Gastroesophageal sphincter (tissue), 3 donors: ENCODE data around the gene SAA2.

Experiments
- EP300 ChIP-seq: sonication (generic); formaldehyde crosslinking; IDR thresholded peaks from one replicate; pipeline ENCODE4 v1.6.1; 2017; ENCODE audit warnings: antibody characterized with exemption, mild to moderate bottlenecking
- POLR2A ChIP-seq, 2 donors: fragments of 450-650 bp; IDR thresholded peaks; one replicate each; pipeline ENCODE4 v1.6.1; 2017; ENCODE audit warnings: antibody characterized with exemption in 2 of 2, mild to moderate bottlenecking in 2 of 2, moderate library complexity in 1 of 2
- POLR2AphosphoS5 ChIP-seq: sonication (generic); formaldehyde crosslinking; IDR thresholded peaks from one replicate; pipeline ENCODE4 v1.6.1; 2017; ENCODE audit warnings: antibody characterized with exemption
- TF ChIP-seq, protein P1 (sequence below), 4 experiments: fragments of 200-600 bp in 2 of 4; fragments of 450-650 bp in 2 of 4; sonication (generic) in 1 of 4; IDR thresholded peaks; one replicate each; pipeline ENCODE4 v1.5.1; 2017 to 2019; ENCODE audit warnings: antibody characterized with exemption in 4 of 4, mild to moderate bottlenecking in 2 of 4, moderate library complexity in 2 of 4

DNA sequence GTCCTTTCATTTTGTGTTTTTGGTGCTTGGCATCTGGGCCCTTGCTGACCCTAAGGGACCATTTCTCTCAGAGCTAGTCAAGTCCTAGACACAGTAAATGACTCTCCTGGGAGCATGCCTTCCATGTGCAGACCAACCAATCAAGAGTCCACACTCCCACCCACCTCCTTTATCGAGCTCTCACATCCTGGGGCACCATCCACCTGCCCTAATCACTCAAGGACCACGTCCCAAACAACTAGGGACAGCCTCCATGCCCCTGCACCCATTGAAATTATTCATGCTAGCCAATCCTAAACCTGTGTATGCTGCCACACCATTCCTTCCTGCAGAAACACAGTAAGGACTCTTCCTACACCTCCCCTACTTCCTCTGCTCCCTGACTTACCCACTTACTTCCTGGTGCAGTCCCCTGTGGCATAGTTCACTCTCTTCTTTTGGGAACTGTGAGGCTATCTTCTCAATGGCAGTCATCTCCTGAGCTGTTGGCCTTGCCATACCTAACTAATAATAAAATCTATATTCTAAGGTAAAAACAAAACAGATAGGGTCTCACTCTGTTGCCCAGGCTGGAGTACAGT lies 6.4 kb upstream of the SAA2 start:
- TF ChIP-seq, protein P1, sequence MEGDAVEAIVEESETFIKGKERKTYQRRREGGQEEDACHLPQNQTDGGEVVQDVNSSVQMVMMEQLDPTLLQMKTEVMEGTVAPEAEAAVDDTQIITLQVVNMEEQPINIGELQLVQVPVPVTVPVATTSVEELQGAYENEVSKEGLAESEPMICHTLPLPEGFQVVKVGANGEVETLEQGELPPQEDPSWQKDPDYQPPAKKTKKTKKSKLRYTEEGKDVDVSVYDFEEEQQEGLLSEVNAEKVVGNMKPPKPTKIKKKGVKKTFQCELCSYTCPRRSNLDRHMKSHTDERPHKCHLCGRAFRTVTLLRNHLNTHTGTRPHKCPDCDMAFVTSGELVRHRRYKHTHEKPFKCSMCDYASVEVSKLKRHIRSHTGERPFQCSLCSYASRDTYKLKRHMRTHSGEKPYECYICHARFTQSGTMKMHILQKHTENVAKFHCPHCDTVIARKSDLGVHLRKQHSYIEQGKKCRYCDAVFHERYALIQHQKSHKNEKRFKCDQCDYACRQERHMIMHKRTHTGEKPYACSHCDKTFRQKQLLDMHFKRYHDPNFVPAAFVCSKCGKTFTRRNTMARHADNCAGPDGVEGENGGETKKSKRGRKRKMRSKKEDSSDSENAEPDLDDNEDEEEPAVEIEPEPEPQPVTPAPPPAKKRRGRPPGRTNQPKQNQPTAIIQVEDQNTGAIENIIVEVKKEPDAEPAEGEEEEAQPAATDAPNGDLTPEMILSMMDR (IDR thresholded peaks at IDR 0.05) = no peak
- TF ChIP-seq POLR2AphosphoS5 = no peak
- no peak for TF ChIP-seq EP300
- TF ChIP-seq POLR2A (IDR thresholded peaks at IDR 0.05) = no peak
